ENCODE results near the gene PLD6.

- TF ChIP-seq CTCF (IDR thresholded peaks at IDR 0.05), result no peak
- no peak for TF ChIP-seq POLR2A (IDR thresholded peaks at IDR 0.05)
- TF ChIP-seq EP300 (IDR thresholded peaks at IDR 0.05), result no peak
Measured at GRCh38 chr17:17165666-17166308, 40.3 kb downstream of the PLD6 start.

Measured in tibial nerve (tissue), 4 donors.